Activated T-cell treated with anti-CD3 and anti-CD28 coated beads, Interleukin-2, amount 50 U/mL, for 4 hours (primary cell): ENCODE data around the gene DCTPP1. TPM values are rescaled to one million over a fixed set of nuclear protein-coding genes. Genes with fewer than 3 reads are reported as not detected.

Experiments
- ATAC-seq, 2 donors: fragments of 200-7000 bp; cut with Tn5 transposase; one replicate each; pipeline ENCODE4 v1.10.0; 2021
- DNase-seq: peaks from one replicate; pipeline ENCODE4 v3.0.0-alpha.2; 2020
- H3K27me3 Mint-ChIP-seq: one replicate; pipeline ENCODE4 v1.8.0; 2021; ENCODE audit warnings: low read depth, mixed read lengths
- H3K36me3 Mint-ChIP-seq: one replicate; pipeline ENCODE4 v1.8.0; 2022; ENCODE audit warnings: mixed read lengths; ENCODE audit not compliant: insufficient read depth
- H3K4me1 Mint-ChIP-seq: one replicate; pipeline ENCODE4 v1.8.0; 2021; ENCODE audit warnings: low read depth, mixed read lengths
- H3K4me3 Mint-ChIP-seq: one replicate; pipeline ENCODE4 v1.8.0; 2021; ENCODE audit warnings: mild to moderate bottlenecking, moderate library complexity, mixed read lengths
- H3K9me3 Mint-ChIP-seq: one replicate; pipeline ENCODE4 v1.8.0; 2021; ENCODE audit warnings: mixed read lengths
- total RNA-seq, 3 donors: library from RNA; stranded (reverse); gene quantifications; one replicate each; pipeline ENCODE4 v1.2.1, GENCODE V29; 2021

The DCTPP1 gene
- total RNA-seq, 3 donors from 2014 or later: 226 to 283 (median 250) TPM

DNA sequence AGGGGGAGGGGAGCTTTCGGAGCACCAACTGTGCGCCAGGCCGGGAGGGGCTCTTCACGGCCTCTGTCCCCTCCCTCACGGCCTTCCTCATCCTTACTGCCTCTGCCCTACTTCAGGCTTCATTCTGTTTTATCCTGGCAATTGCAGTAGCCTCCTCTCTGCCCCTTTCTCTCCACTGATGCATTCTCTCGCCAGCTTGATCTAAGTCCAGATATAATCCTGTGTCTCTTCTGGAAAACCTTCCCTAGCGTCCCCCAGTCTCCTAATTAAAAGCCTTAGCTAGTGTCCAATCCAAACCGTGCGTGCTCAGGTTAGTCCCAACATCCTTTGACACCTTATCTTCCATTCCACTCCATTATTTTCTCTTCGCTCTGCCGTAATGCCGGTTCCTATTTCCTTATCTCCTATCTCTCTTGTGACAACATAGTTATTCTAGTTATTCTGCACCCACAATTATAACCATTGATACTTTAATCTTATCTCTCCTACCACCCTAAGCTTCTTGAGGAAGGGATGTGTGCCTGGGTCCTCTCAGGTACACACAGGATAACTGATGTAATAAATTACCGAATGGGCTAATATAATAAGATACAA lies 33.7 kb downstream of the DCTPP1 start:
- ATAC-seq (peak in 1 of 2 donors; percentile 5), DNase-seq (no peak)
- Mint-ChIP-seq H3K4me3 (peak overlapping the region; percentile 87), H3K36me3 (peaks cover 6% of the 10 kb centered on the region), H3K4me1 (peaks cover 41% of the 10 kb centered on the region), H3K9me3 (no peaks in the 10 kb centered on the region), H3K27me3 (no peaks in the 10 kb centered on the region)

DNA sequence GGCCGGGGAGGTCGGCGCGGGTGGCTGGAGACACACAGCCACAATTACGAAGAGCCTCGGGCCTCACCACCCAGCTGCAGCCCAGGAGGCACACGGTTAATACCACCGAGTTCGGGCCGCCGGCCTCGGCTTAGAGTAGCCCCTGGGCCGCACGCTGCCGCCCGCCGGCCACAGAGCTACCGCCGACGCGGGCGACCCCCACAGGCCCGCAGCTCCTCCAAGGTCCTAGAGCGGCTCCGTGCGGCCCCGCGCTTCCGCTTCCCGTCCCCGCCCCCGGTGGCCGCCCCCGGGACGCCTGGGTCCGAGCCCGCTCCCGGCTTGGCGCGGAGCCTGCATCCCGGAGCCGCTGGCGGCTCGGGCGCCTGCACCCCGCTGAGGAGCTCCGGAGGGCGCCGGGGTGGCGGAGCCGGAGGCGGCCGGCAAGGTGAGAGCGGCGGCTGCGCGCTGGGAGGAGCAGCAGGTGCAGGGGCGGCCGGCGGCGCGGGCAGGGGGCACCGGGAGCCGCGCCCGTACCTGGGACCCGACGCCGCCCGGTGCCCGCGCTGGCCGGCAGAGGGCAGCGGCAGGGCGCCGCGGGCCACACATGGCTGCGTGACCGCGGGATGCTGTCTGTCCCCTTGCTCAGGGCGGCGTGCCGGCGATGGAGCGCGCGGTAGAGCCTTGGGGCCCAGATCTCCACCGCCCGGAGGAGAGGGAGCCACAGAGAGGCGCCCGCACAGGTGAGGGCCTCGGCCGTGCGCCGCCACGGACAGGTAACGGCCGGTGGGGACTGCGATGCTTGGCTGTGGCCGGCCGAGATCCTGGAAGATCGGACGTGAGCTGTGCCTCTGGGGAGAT lies 34.5 kb downstream of the DCTPP1 start, which contains the start of gene ZNF48:
Gene ZNF48, plus strand, starts transcription at position 266 of the 837 bp plus-strand sequence. Its CDS starts 375 bp downstream, at position 641.
- peaks cover 6% of the 10 kb centered on the region for H3K36me3 Mint-ChIP-seq
- no peaks in the 10 kb centered on the region for H3K27me3 Mint-ChIP-seq
- H3K4me1 Mint-ChIP-seq: peaks cover 36% of the 10 kb centered on the region
- peak; percentile 73 to 75 for ATAC-seq
- DNase-seq: peak; percentile 54
- no peaks in the 10 kb centered on the region for H3K9me3 Mint-ChIP-seq
- peak within 1 kb of the TSS; percentile 89 for H3K4me3 Mint-ChIP-seq

- H3K9me3 Mint-ChIP-seq: no peaks in the 10 kb centered on the region
These were observed 35.2 kb downstream of the DCTPP1 start for GRCh38 chr16:30394592-30395154.

DNA sequence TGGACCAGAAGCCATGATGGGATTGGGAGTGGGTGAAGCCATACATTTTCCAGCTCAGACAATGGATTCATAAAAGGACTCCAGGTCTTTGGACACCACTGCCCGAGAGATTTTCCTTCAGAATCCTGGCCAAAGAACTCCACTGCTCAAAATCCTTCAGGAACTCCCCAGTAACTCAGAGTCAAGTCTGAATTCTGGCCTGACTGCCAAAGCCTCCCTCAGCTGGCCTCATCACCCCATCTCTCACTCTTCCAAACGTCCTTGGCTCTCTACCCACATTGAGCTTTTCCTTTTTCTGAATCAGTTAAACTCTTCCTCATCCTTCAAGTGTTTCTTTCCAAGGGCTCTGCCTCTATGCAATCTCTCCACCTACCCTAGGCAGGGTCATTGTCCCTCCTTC lies 46.3 kb downstream of the DCTPP1 start:
- ATAC-seq: no peak
- DNase-seq: no peak
- Mint-ChIP-seq H3K36me3 (peaks cover 5% of the 10 kb centered on the region), H3K27me3 (no peaks in the 10 kb centered on the region), H3K9me3 (no peaks in the 10 kb centered on the region), H3K4me3 (peak overlapping the region; percentile 57), H3K4me1 (peaks cover 44% of the 10 kb centered on the region)

More at GRCh38 chr16:30394592-30395154, 35.2 kb downstream of the DCTPP1 start:
- H3K4me3 Mint-ChIP-seq: peak overlapping the region; percentile 89
- no peaks in the 10 kb centered on the region for H3K27me3 Mint-ChIP-seq
- H3K4me1 Mint-ChIP-seq: peaks cover 29% of the 10 kb centered on the region
- H3K36me3 Mint-ChIP-seq: peaks cover 6% of the 10 kb centered on the region
- ATAC-seq: peak; percentile 3 to 4
- DNase-seq: no peak

- peaks cover 55% of the 10 kb centered on the region for H3K4me1 Mint-ChIP-seq
- peak; percentile 64 for DNase-seq
- no peaks in the 10 kb centered on the region for H3K9me3 Mint-ChIP-seq
- peak within 1 kb of the TSS; percentile 86 for H3K4me3 Mint-ChIP-seq
- no peaks in the 10 kb centered on the region for H3K27me3 Mint-ChIP-seq
- peak; percentile 42 for ATAC-seq
- H3K36me3 Mint-ChIP-seq: peaks cover 5% of the 10 kb centered on the region
These were observed 47.5 kb downstream of the DCTPP1 start, which contains the start of gene SEPTIN1 for GRCh38 chr16:30382111-30382881. Gene SEPTIN1, minus strand, starts transcription at chr16:30382561. Its CDS starts 19 bp downstream, at chr16:30382542.

DNA sequence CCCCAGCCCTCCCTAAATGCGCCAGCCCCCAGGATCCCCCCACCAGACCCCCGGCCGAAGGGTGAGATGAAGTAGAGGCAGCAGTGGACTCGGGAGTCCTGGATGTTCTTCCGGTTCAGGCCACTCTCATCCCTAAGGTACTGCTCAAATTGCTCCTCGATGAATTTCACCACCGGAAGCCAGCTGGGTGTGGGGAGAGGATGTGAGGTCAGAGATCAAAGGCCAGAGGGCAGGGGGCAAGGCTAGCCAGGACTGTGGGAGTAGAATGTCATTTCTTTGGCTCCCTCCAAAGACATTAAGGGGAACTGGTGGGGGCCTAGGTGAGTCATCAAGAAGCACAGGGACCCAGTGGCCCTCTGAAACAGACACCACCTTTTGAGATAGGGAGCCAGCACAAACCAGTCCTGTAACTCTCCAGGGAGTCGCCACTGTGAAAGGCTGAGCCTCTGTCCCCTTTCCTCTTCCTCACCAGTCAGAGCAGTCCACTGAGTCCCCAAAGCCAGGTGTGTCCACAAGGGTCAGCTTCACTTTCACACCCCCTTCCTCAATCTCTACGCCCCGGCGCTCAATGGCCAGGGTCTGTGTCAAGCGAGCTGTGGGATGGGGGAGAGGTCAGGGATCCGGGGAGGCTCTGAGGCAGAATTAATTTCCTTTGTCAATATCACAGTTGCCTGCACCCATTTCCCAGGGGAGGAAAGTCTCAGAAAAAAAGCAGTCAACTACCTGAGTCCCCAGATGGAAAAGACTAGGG lies 48.4 kb downstream of the DCTPP1 start:
- Mint-ChIP-seq H3K4me1 (peaks cover 62% of the 10 kb centered on the region), H3K4me3 (peak overlapping the region; percentile 86), H3K9me3 (no peaks in the 10 kb centered on the region), H3K27me3 (no peaks in the 10 kb centered on the region), H3K36me3 (peaks cover 5% of the 10 kb centered on the region)
- DNase-seq: no peak
- no peak for ATAC-seq

GRCh38 chr16:30380803-30381208 lies 49.0 kb downstream of the DCTPP1 start:
- ATAC-seq: no peak
- no peak for DNase-seq
- Mint-ChIP-seq H3K4me1 (peaks cover 62% of the 10 kb centered on the region), H3K27me3 (no peaks in the 10 kb centered on the region), H3K4me3 (peak overlapping the region; percentile 86), H3K36me3 (peaks cover 5% of the 10 kb centered on the region), H3K9me3 (no peaks in the 10 kb centered on the region)

- ATAC-seq: no peak
- H3K36me3 Mint-ChIP-seq: peaks cover 5% of the 10 kb centered on the region
- no peaks in the 10 kb centered on the region for H3K27me3 Mint-ChIP-seq
- no peaks in the 10 kb centered on the region for H3K9me3 Mint-ChIP-seq
- H3K4me1 Mint-ChIP-seq: peaks cover 62% of the 10 kb centered on the region
- no peak for DNase-seq
- H3K4me3 Mint-ChIP-seq: peak overlapping the region; percentile 86
These were observed 49.6 kb downstream of the DCTPP1 start for GRCh38 chr16:30380072-30380802.

DNA sequence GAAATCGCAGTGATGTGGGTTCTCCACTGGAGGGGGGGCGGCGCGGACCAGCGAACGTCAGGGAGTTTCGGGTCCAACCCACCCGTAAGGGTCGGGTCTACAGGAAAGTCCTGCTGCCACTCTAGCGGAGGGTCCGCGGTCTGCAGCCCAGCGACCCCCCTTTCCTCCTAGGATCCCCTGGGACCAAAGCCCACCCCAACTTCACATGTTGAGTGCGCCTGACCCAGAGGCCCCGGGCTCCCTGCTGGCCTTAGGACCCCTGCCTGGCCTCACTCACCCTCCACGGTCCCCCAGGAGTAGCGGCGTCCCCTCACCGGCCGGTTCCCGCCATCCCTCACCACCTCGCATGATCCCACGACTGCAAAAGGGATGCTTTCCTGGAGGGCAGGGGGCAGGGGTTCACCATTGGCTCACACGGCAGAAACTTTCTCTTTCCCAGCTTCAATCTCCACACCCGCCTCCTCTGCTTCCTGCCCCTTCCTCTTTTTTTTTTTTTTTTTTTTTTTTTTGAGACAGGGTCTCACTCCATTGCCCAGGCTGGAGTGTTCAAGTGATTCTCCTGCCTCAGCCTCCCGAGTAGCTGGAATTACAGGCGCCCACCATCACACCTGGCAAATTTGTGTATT lies 50.6 kb downstream of the DCTPP1 start:
- Mint-ChIP-seq H3K4me3 (peak overlapping the region; percentile 94), H3K4me1 (peaks cover 61% of the 10 kb centered on the region), H3K27me3 (no peaks in the 10 kb centered on the region), H3K36me3 (peaks cover 5% of the 10 kb centered on the region), H3K9me3 (no peaks in the 10 kb centered on the region)
- DNase-seq: no peak
- no peak for ATAC-seq

DNA sequence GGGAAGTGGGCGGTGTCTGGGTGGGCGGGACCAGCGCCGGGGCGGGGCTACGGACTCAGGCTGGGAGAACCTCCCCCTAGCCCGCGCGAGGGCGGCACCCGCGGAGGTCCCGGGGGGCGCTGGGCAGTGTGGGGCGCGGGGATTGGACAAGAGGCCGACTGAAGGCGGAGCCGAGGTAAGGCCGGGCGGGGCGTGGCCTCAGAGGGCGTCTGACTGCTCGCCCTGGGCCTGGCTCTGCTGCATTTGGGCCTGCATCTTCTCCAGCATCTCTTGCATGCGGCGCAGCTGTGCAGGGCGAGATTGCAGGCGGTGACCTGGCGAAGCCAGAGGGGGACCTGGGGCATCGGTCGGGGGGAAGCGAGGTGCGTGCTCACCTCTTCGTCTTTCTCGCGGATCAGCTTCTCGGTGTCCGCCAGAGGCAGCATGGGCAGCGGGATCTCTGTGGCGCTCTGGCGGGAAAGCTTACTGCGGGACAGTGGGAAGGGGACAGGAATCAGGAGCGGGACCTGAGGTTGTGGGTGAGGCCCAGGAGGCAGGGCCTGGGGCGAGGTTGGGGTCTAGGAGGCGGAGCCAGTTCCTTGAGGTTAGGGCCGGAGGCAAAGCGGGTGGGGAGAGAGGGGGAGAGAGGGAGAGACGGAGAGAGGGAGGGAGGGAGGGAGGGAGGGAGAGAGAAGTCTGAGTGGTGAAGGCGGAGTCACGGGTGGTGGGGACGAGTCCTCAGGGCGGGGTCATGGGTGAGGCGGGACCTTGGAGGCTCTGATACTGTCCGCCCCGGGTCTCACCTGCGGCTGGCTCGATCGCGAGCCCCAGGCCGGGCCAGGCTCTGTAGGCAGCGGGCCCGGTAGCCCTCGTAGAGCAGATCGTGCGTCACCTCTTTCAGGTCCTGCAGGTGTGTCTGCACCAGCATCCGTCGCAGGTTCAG lies 51.3 kb downstream of the DCTPP1 start:
- Mint-ChIP-seq H3K4me3 (peak overlapping the region; percentile 94), H3K27me3 (no peaks in the 10 kb centered on the region), H3K4me1 (peaks cover 58% of the 10 kb centered on the region), H3K9me3 (no peaks in the 10 kb centered on the region), H3K36me3 (peaks cover 5% of the 10 kb centered on the region)
- DNase-seq (peak; percentile 99), ATAC-seq (peak; percentile 90 to 91)

DNA sequence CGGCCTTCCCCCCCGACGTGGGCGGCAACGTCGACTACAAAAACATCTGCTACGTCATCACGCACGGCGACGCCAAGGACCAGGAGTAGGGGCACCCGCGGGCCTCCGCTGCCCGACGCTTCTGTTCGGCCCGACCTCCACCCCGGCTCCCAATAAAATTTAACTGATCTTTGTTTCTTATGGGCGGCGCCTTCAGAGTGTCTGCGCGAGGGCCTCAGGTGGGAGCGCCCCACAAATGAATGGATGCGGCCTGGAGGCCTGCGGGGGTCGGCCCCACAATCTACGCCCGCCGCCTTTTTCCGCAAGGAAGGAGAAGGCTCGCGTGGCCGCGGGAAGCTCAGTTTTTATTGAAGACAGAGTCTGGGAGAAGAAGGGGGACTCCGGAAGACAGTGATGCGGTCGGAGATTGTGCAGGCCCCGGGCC lies 52.0 kb downstream of the DCTPP1 start:
- peaks cover 54% of the 10 kb centered on the region for H3K4me1 Mint-ChIP-seq
- H3K27me3 Mint-ChIP-seq: no peaks in the 10 kb centered on the region
- peak overlapping the region; percentile 94 for H3K4me3 Mint-ChIP-seq
- DNase-seq (peak; percentile 89), ATAC-seq (peak; percentile 36 to 39)
- H3K9me3 Mint-ChIP-seq: no peaks in the 10 kb centered on the region
- H3K36me3 Mint-ChIP-seq: peaks cover 5% of the 10 kb centered on the region
